Stimulated activated naive CD8-positive, alpha-beta T cell treated with anti-CD3 and anti-CD28 coated beads, Interleukin-15, Interleukin-2, amounts not matched to agents 100 ng/mL and 50 ng/mL, for 24 hours (primary cell): ENCODE data around the gene NEUROG1.
"Not testable (repeated sequence)": the region's sequence is repeated elsewhere in the genome, so short reads cannot be mapped to it uniquely, and the experiment has no call there.

Source experiments
- H3K27ac Mint-ChIP-seq: one replicate; pipeline ENCODE4 v1.8.0; 2021; ENCODE audit warnings: mild to moderate bottlenecking, mixed read lengths
- H3K27me3 Mint-ChIP-seq: one replicate; pipeline ENCODE4 v1.8.0; 2021; ENCODE audit warnings: mixed read lengths
- H3K36me3 Mint-ChIP-seq: one replicate; pipeline ENCODE4 v1.8.0; 2021; ENCODE audit warnings: low read depth, mixed read lengths
- H3K4me1 Mint-ChIP-seq: one replicate; pipeline ENCODE4 v1.8.0; 2021; ENCODE audit warnings: low read depth, mixed read lengths
- H3K4me3 Mint-ChIP-seq: one replicate; pipeline ENCODE4 v1.8.0; 2021; ENCODE audit warnings: mild to moderate bottlenecking, mixed read lengths
- H3K9me3 Mint-ChIP-seq: one replicate; pipeline ENCODE4 v1.8.0; 2021; ENCODE audit warnings: mixed read lengths

NEUROG1 gene

GRCh38 chr5:135534609-135535419 lies 950 bp downstream of the NEUROG1 start:
- H3K9me3 Mint-ChIP-seq: no peaks in the 10 kb centered on the region
- peaks cover 82% of the 10 kb centered on the region for H3K27me3 Mint-ChIP-seq
- no peak overlapping the region for H3K4me3 Mint-ChIP-seq
- H3K4me1 Mint-ChIP-seq: peaks cover 8% of the 10 kb centered on the region
- no peak overlapping the region for H3K27ac Mint-ChIP-seq
- H3K36me3 Mint-ChIP-seq: no peaks in the 10 kb centered on the region

DNA sequence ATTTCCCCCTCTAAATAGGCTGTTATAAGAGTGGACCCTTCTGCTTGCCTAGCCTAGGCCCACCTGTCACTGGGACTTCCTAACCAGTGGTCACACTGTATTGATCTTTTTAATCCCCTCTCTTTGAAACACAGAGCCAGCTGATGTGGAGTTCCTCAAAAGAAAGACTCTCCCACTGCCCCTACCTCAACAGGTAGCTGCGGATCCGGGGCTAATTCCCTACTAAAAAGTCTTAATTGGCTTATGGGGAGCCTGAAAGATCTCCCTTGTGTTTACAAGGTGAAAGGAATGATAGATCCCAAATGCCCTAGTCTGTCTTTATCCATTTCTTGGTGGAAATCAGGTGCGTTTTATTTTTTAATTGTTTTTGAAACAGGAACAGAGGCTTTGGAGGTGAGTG lies 2.0 kb downstream of the NEUROG1 start:
- no peak overlapping the region for H3K27ac Mint-ChIP-seq
- H3K4me3 Mint-ChIP-seq: no peak overlapping the region
- H3K4me1 Mint-ChIP-seq: peaks cover 8% of the 10 kb centered on the region
- peaks cover 72% of the 10 kb centered on the region for H3K27me3 Mint-ChIP-seq
- H3K36me3 Mint-ChIP-seq: no peaks in the 10 kb centered on the region
- no peaks in the 10 kb centered on the region for H3K9me3 Mint-ChIP-seq

DNA sequence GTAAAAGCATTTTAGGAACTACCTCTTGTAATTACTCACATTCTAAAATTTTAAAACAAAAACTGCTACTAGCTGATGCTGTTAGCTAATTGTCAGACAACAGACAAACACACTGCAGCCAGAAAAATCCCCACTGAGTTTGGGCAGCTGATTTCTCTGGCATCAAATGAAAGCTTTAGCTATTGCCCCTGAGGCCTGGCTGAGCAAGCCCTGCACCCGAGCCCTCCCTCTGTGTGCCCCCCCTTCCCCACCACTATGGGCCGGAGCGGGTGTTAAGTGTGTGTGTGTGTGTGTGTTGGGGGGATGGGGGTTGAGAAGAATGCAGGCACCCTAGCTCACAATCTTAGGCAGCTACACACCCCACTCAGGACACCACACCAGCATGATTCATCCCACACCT lies 2.4 kb downstream of the NEUROG1 start:
- peaks cover 68% of the 10 kb centered on the region for H3K27me3 Mint-ChIP-seq
- no peak overlapping the region for H3K27ac Mint-ChIP-seq
- H3K9me3 Mint-ChIP-seq: no peaks in the 10 kb centered on the region
- H3K4me1 Mint-ChIP-seq: peaks cover 8% of the 10 kb centered on the region
- H3K36me3 Mint-ChIP-seq: no peaks in the 10 kb centered on the region
- H3K4me3 Mint-ChIP-seq: no peak overlapping the region

GRCh38 chr5:135529576-135529975 lies 6.2 kb downstream of the NEUROG1 start:
- H3K36me3 Mint-ChIP-seq, H3K9me3 Mint-ChIP-seq, H3K4me1 Mint-ChIP-seq, H3K27ac Mint-ChIP-seq, H3K4me3 Mint-ChIP-seq: not testable (repeated sequence)
- H3K27me3 Mint-ChIP-seq: peaks cover 55% of the 10 kb centered on the region

GRCh38 chr5:135526924-135527323 lies 8.8 kb downstream of the NEUROG1 start:
- H3K27me3 Mint-ChIP-seq: peaks cover 46% of the 10 kb centered on the region
- no peaks in the 10 kb centered on the region for H3K36me3 Mint-ChIP-seq
- no peak overlapping the region for H3K4me3 Mint-ChIP-seq
- H3K9me3 Mint-ChIP-seq: no peaks in the 10 kb centered on the region
- H3K27ac Mint-ChIP-seq: no peak overlapping the region
- no peaks in the 10 kb centered on the region for H3K4me1 Mint-ChIP-seq

GRCh38 chr5:135521964-135522363 lies 13.8 kb downstream of the NEUROG1 start:
- no peaks in the 10 kb centered on the region for H3K4me1 Mint-ChIP-seq
- no peak overlapping the region for H3K4me3 Mint-ChIP-seq
- no peak overlapping the region for H3K27ac Mint-ChIP-seq
- no peaks in the 10 kb centered on the region for H3K9me3 Mint-ChIP-seq
- H3K36me3 Mint-ChIP-seq: no peaks in the 10 kb centered on the region
- H3K27me3 Mint-ChIP-seq: peaks cover 58% of the 10 kb centered on the region

DNA sequence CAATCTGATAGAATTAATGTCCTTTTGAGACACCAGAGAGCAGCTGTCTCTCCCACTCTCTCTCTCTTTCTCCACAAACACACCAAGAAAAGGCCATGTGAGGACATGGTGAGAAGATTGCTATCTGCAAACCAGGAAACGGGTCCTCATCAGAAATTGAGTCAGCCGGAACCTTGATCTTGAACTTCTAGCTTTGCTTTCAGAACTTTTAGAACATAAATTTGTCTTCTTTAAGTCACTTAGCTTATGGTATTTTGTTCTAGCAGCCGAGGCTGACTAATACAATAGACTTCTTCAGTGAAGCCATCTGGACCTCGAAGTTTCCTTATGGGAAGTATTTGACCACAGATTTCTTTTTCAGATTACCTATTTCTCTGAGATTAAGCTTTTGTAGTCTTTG lies 18.1 kb downstream of the NEUROG1 start:
- Mint-ChIP-seq H3K36me3 (no peaks in the 10 kb centered on the region), H3K4me1 (no peaks in the 10 kb centered on the region), H3K27ac (no peak overlapping the region), H3K27me3 (peaks cover 44% of the 10 kb centered on the region), H3K4me3 (no peak overlapping the region), H3K9me3 (no peaks in the 10 kb centered on the region)

- no peaks in the 10 kb centered on the region for H3K4me1 Mint-ChIP-seq
- no peak overlapping the region for H3K4me3 Mint-ChIP-seq
- no peaks in the 10 kb centered on the region for H3K9me3 Mint-ChIP-seq
- H3K27me3 Mint-ChIP-seq: peaks cover 50% of the 10 kb centered on the region
- no peak overlapping the region for H3K27ac Mint-ChIP-seq
- H3K36me3 Mint-ChIP-seq: no peaks in the 10 kb centered on the region
These were observed 21.6 kb downstream of the NEUROG1 start for GRCh38 chr5:135514116-135514515.

DNA sequence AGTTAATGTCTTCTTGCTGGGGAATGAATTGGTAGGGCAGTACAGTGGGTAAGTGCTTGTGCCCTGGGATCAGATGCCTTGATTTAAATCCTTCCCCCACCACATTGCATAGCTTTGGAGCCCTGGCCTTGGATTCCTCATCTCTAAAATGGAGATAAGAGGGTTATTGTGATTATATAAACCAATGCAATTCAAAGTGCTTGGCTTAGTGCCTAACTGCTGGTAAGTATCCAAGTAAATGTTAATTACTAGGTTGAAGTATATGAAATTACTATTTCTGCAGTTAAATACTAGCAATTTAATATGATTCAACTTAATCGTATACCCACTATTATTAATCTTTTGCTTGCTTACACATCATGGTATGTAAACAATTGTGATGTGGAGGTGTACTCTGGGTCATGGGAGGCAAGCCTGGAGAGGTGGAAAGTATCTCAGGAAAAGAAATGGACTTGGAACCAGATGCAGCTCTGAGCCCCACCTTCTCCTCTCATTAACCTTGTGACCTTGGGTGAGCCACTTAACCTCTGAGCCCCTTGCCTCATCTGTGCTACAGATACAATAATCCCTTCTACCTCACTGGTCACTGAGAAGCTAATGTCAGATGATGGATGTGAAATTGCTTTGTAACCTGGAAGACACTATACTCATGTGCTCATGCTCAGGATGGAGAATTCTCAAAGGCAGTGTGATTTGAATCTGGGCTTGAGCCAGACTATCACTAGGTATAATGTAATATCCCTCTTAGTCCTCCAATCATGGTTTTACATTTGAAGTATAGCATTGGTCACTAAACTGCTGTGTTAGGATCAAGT lies 23.8 kb downstream of the NEUROG1 start:
- H3K4me1 Mint-ChIP-seq: no peaks in the 10 kb centered on the region
- no peak overlapping the region for H3K4me3 Mint-ChIP-seq
- no peaks in the 10 kb centered on the region for H3K36me3 Mint-ChIP-seq
- H3K27ac Mint-ChIP-seq: no peak overlapping the region
- peaks cover 49% of the 10 kb centered on the region for H3K27me3 Mint-ChIP-seq
- H3K9me3 Mint-ChIP-seq: no peaks in the 10 kb centered on the region

GRCh38 chr5:135509995-135510394 lies 25.8 kb downstream of the NEUROG1 start:
- H3K27me3 Mint-ChIP-seq: peaks cover 54% of the 10 kb centered on the region
- no peaks in the 10 kb centered on the region for H3K4me1 Mint-ChIP-seq
- no peaks in the 10 kb centered on the region for H3K36me3 Mint-ChIP-seq
- no peak overlapping the region for H3K4me3 Mint-ChIP-seq
- no peaks in the 10 kb centered on the region for H3K9me3 Mint-ChIP-seq
- no peak overlapping the region for H3K27ac Mint-ChIP-seq

DNA sequence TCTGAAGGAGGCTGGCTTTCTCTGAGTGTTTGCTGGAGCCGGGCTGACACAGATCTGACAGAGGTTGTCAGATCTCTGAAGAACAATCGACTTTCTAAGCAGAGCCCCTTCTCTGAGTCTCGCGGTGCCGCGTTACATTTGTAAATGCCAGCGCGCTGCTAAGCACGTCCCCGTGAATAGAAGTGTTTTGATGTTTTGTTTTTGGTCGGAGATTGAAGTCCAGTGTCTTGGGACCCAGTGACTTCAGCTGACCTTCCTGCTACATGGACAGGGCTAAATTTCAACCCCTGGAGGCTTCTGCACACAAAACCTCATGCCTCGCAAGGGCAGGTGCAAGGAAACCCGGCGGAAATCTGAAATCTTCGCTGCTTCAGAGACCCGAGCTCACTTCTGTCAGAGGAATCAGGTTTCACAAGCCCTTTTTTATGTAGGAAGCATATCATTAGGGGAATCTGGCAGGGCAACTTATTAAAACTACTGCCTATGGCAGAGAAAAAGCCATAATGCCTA lies 27.2 kb downstream of the NEUROG1 start:
- H3K4me1 Mint-ChIP-seq: no peaks in the 10 kb centered on the region
- no peaks in the 10 kb centered on the region for H3K36me3 Mint-ChIP-seq
- no peak overlapping the region for H3K4me3 Mint-ChIP-seq
- no peak overlapping the region for H3K27ac Mint-ChIP-seq
- peaks cover 53% of the 10 kb centered on the region for H3K27me3 Mint-ChIP-seq
- H3K9me3 Mint-ChIP-seq: no peaks in the 10 kb centered on the region

DNA sequence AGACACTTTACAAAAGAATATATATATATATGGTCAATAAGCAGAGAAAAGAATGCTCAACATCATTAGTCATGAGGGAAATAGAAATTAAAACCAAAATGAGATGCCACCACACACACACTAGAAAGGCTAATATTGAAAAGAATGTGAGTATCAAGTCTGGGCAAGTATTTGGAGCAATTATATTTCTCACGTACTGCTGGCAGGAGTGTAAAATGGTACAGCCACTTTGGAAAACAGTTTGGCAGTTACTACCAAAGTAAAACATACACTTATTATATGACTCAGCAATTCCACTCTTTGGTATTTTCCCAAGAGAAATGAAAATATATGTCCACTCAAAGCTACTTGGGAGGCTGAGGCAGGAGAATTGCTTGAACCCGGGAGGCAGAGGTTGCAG lies 29.8 kb downstream of the NEUROG1 start:
- H3K4me1 Mint-ChIP-seq: no peaks in the 10 kb centered on the region
- no peak overlapping the region for H3K27ac Mint-ChIP-seq
- H3K4me3 Mint-ChIP-seq: no peak overlapping the region
- H3K9me3 Mint-ChIP-seq: no peaks in the 10 kb centered on the region
- H3K36me3 Mint-ChIP-seq: no peaks in the 10 kb centered on the region
- H3K27me3 Mint-ChIP-seq: peaks cover 55% of the 10 kb centered on the region

DNA sequence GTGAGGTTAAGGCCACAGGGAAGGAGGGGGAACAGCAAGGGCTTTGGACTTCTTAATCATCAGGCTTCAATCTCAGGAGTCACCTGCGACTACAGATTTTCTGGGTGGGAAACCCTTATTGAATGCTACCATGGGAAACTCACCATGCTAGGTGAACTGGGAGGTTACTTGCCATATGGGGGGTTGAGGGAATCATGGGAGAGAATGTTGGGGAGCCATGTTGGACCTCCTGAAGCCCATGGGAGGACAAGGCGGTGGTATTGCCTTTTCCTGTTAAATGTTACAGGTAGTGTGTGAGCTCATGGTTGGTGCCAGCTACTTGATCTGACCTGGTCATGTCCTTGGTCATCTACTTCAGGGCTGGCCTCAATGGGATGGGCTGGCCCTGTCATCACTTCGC lies 31.4 kb downstream of the NEUROG1 start:
- H3K36me3 Mint-ChIP-seq: no peaks in the 10 kb centered on the region
- H3K27me3 Mint-ChIP-seq: peaks cover 42% of the 10 kb centered on the region

DNA sequence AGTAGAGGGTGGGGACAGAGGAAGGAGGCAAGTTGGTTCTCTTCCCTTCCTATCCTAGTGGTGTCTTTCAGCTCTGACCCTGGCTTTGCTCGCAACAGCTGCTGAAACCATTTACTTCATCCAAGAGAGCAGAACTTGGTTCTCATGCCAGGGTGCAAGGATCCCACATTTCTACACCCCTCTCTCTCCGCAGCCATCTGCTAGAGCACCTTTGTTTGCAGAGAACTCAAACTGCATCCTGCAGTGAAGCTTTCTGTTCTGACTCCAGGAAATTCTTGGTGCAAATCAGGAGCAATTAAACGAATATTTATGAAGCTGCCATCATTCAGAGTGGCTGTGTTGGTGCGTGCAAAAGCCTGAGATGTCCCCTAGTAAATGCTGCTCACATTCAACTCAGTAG lies 31.9 kb downstream of the NEUROG1 start:
- Mint-ChIP-seq H3K27me3 (peaks cover 38% of the 10 kb centered on the region), H3K27ac (no peak overlapping the region), H3K36me3 (no peaks in the 10 kb centered on the region), H3K4me3 (no peak overlapping the region), H3K9me3 (no peaks in the 10 kb centered on the region), H3K4me1 (no peaks in the 10 kb centered on the region)

More for the DNA sequence above, 31.4 kb downstream of the NEUROG1 start:
- no peaks in the 10 kb centered on the region for H3K9me3 Mint-ChIP-seq
- H3K27ac Mint-ChIP-seq: no peak overlapping the region
- no peak overlapping the region for H3K4me3 Mint-ChIP-seq
- H3K4me1 Mint-ChIP-seq: no peaks in the 10 kb centered on the region

GRCh38 chr5:135502836-135503520 lies 32.8 kb downstream of the NEUROG1 start:
- H3K36me3 Mint-ChIP-seq: no peaks in the 10 kb centered on the region
- H3K27me3 Mint-ChIP-seq: peaks cover 38% of the 10 kb centered on the region
- H3K9me3 Mint-ChIP-seq: no peaks in the 10 kb centered on the region
- H3K4me3 Mint-ChIP-seq: no peak overlapping the region
- H3K4me1 Mint-ChIP-seq: no peaks in the 10 kb centered on the region
- no peak overlapping the region for H3K27ac Mint-ChIP-seq
